G401.6 (cell line): Measurements from ENCODE around the gene THADA.

Experiments
- FAIRE-seq: peaks from 2 replicates; lab custom pipeline; 2012; peaks lifted over from hg19 to GRCh38; lab: Jason Lieb, UNC

The THADA gene

DNA sequence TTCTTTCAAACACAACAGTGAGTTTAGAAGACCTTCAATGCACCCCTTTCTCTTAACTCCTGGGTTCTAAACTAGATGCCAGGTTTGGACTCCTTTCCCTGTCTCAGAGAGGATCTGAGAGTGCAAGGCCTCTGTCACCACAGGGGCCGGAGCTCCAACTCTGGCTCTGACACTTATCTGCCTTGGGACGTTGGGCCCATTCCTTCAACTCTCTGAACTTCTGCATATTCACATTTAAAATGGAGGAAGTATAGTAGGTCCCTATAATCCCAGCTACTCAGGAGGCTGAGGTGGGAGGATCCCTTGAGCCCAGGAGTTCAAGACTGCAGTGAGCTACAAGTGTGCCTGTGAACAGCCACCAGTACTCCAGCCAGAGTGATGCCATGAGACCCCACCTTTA lies 325.4 kb downstream of the THADA start:
- no peak for FAIRE-seq

DNA sequence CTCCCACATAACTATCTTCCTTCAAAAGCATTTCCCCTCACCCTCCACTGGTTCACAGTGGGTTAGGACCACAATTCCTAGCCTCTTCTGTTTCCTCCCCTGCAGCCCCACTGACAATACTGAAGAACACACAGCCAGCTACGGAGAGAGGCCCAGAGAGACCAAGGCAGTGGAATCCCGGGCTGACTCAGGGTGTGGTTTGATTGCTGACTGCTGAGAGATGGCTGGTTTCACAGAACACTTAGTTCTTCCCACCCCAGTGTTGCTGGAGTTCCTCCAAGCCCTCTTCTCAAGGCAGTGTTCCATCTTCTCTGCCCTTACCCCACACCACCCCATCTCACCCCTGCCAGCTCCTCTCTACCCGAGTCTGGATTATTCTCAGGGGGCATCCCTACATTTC lies 326.1 kb downstream of the THADA start:
- FAIRE-seq, result no peak

DNA sequence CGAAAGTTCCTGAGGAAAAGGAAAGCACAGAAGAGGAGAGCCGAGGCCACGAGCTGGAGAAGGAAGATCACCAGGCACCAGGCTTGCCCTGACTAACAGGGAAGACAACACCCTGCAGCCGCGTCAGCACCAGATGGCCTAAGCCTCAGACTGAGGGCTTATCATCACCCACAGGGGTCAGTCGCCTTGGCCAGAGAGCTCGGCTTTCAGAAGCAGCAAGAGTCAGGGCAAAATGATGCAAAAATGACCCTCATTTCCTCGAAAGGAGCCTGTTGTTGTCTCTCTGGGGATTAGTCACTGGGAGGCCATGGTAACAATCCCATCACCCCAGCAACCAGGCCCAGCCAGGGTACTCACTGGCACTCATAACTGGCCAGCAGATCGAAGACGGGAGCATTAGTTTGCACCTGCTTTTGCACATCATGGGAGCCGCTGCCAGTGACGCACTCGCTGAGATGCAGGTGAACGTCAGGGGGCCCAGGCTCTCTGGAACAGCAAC lies 326.7 kb downstream of the THADA start:
- no peak for FAIRE-seq

DNA sequence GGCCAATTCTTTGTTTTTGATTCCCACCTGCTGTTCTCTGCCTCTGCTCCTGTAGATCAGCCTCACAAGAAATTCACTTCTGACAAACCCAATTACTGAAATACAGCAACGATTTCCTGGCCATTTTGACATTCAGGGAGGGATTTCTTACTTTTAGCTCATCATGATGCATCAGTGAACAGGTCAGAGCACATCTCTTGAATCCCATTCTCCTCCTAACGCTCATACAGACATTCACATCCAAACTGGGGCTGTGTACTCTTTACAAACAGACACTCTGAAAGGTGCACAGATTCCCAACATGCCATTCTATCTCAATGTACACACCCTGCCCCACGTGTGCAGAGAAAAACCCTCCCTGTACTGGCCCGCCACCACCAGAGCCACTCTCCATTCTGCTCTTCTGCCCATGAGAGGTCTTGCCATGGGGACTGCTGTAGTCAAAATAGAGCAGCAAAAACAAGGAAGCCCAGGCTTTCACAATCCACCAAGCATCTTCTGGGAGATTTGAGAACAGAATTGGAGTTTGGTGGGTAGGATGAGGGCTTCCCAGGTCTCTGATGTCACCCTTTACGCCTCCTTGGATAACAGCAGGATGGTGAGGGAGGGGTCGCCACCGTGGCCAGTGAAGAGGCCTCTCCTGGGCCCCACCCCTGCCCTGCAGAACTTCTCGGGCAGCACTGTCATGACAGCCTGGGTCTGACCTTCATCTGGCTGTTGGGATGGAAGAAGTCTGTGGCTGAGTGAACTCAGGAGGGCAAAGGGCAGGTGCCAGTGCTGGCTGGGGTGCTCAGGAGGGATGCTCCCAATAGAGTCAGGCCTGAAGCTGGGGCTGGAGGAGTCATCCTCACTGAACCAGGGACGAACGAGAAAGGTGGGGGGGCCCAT lies 327.5 kb downstream of the THADA start:
- no peak for FAIRE-seq

DNA sequence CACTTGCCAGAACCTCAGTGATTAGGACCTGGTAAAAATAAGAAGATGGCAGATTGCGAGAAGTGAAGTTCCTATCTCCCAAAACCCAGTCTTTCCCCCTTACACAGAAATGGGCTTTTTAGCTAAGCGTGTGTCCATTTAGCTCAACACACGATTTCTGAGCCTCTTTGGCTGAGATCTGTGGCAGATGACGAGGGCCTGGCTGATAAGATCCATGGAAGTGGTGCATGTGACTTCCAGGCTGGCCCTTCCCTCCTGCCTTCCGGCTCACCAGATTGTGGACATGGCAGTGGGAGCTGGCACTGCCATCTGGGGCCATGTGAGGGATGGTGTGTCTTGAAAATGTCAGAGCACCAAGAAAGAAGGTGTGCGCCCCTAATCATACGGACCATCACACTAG lies 328.5 kb downstream of the THADA start:
- no peak for FAIRE-seq

DNA sequence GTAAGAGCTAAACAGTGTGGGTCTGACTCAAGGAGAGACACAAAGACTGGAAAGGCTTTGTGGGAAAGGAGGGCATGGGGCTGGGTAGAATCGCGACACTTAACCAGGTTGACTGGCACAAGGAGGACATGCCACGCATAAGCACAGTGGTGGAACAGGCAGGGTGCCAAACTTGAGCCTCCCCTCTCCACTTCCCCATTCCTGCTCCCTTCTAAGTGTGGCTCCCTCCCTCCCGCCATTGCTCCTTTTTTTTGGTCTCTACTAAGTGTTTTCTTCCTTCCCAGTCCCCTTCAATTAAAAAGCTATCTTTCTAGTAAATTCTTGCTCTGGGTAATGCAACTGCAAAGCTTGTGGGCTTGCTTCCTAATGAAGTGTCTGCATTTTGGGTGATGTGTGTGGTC lies 329.1 kb downstream of the THADA start:
- FAIRE-seq, result no peak

DNA sequence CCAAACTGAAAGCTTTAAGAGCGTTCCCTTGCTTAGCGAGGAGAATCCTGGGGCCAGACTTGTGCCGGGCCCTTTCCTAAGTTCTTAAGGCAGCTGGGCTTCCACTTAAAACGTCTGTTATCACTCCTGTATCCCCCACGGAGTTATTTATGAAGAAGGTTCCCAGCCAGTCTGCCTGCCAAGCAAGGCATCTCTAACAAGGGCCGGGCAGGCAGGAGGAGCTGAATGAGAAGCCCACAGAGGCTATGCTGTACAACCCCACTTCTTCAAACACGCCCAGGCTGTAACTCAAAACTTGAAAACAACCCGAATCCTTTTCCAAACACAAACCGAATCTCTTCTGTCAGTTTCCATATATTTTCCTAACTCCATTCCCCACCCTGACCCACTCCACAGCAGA lies 330.4 kb downstream of the THADA start:
- no peak for FAIRE-seq

DNA sequence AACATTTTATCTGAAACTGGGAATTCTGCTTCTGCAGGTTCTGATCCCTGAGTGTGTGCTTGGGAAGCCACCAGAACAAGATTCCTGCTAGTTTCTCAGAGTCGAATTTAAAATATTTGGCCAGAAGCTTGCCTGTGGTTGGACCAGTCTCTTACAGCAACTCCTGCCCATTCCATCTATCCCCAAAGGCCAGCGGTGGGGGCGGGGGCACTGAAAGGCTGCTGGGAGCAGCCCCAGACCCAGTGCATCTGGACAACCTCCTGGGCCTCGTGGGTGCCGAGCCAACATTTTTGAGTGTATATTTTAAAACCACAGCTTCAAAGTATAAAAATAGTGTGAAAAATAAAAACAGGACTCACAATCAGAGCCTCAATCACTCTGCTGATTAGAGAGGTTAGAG lies 330.8 kb downstream of the THADA start:
- no peak for FAIRE-seq

DNA sequence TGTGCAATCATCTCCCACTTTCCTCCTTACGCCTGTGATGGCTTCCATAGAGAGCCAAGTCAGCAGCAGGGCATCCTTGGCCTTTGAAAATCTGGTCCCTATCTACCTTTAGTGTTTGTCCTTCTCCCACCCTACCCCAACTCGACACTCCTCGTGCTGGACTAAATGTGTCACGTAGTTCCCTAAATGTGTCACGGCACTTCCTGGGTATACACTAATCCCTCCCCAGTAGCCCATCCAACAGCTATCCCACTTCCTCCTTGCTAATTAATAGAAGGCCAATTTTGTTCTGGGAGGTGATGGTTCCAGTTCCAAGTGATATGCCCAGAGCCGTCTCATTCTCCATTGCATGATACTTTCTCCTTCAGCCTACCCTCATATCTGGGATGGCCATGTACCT lies 332.9 kb downstream of the THADA start:
- FAIRE-seq, result no peak

DNA sequence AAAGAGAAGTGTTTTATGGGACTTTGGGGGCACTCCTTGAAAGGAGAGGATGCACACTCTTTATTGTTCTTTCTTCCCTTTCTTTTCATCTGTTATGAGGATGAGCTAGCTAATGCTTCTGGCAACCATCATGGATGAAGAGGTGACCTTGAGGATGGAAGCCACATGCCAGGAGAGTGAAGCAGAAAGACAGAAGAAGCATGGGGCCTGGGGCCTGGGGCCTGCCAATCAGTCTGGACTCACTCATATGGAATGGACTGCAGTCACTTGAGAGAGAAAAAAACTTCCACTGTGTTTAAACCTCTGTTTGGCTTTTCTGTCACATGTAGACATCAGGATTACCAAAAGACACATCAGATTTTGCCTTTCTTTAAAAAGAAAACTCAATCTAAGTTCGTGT lies 333.6 kb downstream of the THADA start:
- no peak for FAIRE-seq

DNA sequence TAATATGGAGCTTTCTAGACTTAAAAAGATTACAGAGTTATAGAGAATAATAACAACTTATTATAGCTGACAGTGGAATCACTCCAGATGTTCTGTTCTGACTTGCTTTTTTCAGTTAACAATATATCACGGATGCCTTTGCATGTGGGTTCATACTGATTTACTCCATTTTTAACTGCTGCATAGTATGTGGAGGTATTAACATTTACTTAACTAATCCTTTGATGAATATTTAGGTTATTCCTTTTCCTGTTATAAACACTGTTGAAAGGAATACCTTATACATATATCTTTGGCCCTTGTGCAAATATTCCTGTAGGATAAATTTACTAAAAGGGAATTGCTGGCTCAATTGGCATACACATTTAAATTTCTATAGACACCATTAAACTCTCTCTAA lies 336.3 kb downstream of the THADA start:
- no peak for FAIRE-seq

DNA sequence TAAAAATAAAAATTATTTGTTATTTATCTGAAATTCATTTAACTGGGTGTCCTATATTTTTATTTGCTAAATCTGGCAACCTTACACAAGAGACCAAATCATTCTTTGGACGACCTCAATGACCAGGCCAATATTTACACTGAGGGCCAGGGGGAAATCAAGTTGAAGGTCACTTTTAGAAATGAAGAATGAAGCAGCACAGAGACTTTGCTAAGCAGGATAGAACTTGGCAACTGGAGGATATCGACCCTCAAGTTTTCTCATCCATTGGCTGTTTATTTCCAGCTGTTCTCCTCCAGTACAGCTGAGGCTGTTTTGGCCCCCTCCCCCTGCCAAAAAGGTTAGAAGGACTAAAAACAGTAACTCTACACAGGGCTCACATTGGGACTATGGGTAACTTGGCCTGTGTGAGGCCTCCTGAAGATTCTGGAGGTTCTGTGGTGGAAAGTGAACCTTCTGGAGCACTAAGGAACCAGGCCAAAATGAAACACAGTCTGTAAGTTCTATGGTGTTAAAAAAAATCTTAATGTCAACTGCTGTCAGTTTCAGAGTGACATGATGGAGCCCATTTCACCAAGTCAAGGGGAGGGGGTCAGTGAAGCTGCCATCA lies 337.2 kb downstream of the THADA start:
- no peak for FAIRE-seq

DNA sequence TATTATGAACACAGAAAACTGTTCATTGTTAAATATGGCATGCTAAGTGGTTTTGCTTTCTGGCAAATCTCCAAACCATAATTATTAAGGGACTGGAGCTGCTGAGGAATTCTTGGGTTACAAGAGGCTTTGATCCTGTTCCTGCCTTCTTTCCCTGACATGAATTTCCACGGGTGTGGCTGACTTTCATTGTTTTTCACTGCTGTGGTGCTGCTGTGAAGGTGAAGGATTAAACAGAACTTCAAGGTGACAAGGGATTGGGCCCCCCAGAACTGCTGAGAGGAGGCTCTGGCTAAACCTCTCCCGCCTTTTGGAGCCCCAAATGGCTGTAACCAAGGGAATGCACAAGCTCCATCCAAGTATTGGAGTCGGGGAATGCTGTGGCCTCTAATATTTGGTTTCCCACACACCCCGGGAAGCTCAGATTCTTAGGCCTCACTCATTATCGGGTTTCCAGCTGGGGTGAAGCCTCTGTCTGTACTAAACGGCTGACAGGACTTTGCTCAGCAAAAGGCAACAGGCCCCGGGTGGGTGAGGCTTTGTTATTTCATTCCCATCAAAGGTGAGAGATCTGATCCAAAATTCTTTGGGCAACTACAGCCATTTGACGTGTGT lies 340.4 kb downstream of the THADA start:
- FAIRE-seq, result no peak

DNA sequence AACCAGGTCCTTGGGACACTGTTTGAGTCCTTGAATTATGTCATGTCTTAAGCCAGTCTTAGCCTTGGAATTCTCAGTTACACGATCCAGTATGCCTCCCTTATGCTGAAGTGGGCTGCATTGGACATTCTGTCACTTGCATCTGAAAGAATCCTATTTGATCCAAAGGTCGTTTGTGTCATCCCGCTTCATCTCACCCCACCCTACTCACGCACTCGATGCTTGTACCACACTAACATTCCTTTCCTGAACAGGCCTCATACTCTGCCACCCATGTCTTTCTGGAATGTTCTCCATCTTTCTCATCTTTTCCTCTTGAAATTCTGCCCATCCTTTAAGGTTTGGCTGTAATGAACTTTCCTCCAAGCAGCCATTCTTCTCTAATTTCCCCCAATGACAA lies 341.5 kb downstream of the THADA start:
- FAIRE-seq, result no peak

DNA sequence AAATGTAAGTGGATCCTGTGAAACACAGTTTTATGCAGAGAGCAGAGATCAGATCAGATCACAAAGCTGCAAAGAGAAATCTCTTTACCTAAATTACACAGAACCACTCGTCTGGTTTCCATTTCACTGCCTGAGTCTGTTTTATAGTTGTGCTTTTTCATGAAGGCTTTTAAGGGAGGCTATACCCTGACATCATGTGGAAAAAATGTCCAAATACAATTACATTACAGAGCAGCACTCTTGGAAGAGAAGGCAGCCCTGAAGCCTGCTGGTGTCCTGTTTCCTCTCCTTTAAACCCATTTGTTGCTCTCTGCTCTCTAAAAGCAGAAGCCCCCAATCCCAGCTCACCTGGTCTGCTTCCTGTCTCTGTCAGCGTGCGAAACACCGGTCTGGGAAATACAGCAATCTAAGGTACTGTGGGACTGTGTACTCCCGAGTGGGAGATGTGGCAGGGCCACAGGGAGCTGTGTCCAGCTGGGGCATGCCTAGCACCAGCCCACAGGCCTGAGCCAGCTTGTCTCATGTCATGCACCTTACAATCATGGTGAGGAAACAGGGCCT lies 344.6 kb downstream of the THADA start:
- no peak for FAIRE-seq

DNA sequence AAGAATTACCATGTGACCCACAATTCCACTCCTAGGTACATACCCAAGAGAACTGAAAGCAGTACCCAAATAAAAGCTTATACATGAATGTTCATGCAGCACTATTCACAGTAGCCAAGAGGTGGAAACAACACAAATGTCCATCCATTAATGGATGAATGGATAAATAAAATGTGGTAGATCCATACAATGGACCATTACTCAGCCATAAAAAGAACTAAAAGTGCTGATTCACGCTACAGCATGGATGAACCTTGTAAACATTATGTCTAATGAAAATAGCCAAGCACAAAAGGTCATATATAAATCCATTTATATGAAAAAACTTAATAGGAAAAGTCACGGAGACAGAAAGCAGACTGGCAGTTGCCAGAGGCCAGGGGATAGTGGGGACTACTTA lies 345.8 kb downstream of the THADA start:
- FAIRE-seq, result no peak

DNA sequence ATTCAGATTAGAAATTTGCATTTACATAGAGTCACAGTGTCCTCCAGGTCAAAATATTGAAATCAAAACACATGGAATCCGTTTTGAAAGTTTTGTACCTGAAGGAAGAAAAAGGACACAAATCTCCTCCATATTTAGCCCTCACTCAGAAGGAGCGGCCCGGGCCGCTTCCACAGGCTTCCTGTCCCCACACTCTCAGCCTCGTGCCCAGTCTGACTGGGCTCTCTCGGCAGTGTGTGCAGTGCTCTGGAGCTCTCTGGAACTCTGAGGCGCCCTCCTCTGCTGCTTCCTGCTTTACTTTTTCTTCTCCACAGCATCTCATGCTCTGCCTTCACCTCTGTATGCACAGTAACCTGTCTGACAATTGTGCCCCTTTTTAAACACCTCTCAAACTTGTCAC lies 347.2 kb downstream of the THADA start:
- no peak for FAIRE-seq

DNA sequence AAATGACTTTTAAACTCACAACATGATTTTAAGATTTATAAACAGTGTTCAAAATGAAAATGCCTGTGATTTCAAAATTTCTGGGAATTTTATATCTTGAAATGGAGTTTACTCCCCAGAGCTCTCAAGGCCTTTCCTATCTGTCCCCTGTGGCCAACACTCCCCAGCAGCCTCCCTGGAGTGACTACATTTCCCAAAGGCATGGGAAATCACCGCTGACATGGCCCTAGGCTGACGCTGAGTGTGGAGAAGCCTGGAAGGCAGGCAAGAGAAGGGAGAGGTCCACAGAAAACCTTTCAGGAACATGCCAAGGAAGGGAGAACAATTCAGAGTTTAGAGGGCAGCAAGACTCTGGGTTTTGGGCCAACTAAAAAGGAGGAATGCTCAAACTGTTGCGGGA lies 349.2 kb downstream of the THADA start:
- no peak for FAIRE-seq

DNA sequence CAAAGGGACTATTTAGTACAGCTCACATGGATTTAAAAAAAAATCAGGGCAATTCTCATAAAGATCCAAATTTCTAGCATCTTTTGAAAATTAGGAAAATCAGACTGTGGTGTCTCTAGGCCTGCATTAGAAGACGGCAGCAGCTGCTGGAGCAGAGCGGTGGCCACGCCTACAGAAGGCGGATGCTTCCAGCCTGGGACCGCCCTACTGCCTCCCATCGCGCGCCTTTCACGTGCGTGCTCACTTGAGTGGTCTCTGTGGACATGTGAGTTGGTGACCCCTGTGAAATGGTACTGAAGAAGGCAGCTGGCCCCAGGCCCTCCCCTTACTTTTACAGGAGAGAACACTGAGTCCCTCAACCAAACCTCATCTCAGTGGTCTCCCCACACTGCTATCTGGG lies 354.3 kb downstream of the THADA start:
- no peak for FAIRE-seq

DNA sequence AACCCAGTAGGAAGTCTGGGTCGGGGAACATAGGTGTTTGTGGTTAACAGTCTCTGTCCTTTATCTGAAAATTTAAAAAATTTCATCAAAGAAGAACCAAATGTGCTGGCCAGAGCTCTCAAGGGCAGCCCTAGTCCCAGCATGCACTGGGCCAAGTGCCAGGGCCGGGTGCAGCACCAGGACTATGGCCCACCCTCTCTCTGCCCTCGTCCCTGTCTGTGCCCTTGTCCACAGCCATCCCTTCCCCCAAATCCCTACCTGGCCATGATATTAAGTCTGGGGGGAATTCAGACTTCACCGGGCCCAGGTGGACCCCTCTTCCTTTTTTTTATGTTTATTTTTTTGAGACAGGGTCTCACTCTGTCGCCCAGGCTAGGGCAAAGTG lies 355.1 kb downstream of the THADA start:
- FAIRE-seq, result no peak

DNA sequence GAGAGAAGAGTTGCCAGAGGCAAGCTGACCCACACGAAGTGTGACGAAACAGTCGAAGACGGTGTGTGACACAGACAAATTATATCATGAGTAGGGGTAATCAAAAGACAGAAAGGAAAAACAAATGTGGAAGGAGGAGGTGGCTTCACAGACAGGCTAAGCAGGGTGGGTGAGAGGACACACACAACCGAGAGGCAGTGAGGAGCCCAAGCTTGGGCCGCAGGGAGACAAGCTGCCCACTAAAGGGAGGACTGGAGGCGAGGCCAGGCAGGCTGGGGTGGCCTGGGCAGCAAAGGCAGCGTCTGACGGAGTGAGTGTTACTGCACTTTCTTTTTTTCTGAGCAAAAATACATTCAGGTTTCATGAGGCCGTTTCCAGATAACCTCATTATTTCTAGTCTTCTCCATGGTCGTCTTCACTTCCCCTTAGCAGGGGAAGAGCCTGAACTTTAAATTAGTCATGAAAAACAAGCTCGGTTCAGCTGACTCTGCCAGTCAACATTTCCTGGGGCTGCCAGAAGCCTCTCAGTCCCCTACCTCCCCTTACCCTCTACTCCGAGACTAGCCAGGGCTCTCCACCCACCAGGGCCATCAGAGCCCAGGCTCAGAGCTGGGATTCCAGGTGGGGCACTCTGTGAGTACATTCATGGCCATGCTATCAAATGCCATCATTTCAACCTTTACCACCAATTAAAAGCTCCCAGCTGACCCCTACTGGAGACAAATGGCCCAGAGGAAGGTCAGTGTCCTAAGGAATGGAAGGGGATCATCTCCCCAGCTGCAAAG lies 355.7 kb downstream of the THADA start:
- no peak for FAIRE-seq

DNA sequence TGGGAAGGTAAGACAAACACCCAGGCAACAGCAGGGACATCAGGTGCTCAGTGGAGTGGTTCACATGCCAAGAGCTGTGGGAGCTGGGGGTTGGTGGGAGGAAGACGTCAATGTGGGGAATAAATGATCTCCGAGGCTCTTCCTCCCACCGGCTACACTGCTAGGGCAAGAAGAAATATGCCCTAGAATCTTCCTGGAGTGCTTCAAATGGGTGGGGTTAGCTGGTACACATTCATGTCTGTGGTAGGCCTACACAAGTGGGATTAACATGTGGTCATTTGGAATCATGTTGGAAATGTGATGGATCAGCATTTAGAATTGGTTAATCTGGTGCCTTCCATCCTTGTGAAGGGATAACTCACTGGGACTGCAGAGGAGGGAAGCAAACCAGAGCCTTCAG lies 357.0 kb downstream of the THADA start:
- FAIRE-seq, result no peak
